Osteocyte (in vitro differentiated cells): ENCODE measurements around the gene FBH1. TPM values are rescaled to one million over a fixed set of nuclear protein-coding genes. Genes with fewer than 3 reads are reported as not detected.
A peak's percentile ranks its signal among the peaks of the same experiment; 100 is the strongest.
"Not testable (repeated sequence)": the region's sequence is repeated elsewhere in the genome, so short reads cannot be mapped to it uniquely, and the experiment has no call there.

ENCODE experiments used
- DNase-seq: peaks from one replicate; pipeline ENCODE4 v3.0.0; 2021; ENCODE audit warnings: mixed read lengths; ENCODE audit not compliant: unreplicated experiment; ENCODE audit errors: extremely low spot score
- H3K27ac Mint-ChIP-seq: one replicate; pipeline ENCODE4 v1.8.0; 2021; ENCODE audit warnings: mild to moderate bottlenecking, mixed read lengths; ENCODE audit not compliant: unreplicated experiment
- H3K27me3 Mint-ChIP-seq: one replicate; pipeline ENCODE4 v1.8.0; 2021; ENCODE audit warnings: mixed read lengths; ENCODE audit not compliant: unreplicated experiment
- H3K36me3 Mint-ChIP-seq: one replicate; pipeline ENCODE4 v1.8.0; 2021; ENCODE audit warnings: mixed read lengths; ENCODE audit not compliant: unreplicated experiment
- H3K4me1 Mint-ChIP-seq: one replicate; pipeline ENCODE4 v1.8.0; 2021; ENCODE audit warnings: mixed read lengths; ENCODE audit not compliant: unreplicated experiment
- H3K4me3 Mint-ChIP-seq: one replicate; pipeline ENCODE4 v1.8.0; 2021; ENCODE audit warnings: mild to moderate bottlenecking, moderate library complexity, mixed read lengths; ENCODE audit not compliant: unreplicated experiment
- H3K9me3 Mint-ChIP-seq: one replicate; pipeline ENCODE4 v1.8.0; 2021; ENCODE audit warnings: mixed read lengths; ENCODE audit not compliant: unreplicated experiment
- CTCF ChIP-seq: fragments of 200-600 bp; sonication (generic); IDR thresholded peaks from 2 replicates; pipeline ENCODE4 v1.5.0; 2021; ENCODE audit warnings: antibody characterized with exemption, mild to moderate bottlenecking, moderate library complexity
- total RNA-seq: library from RNA; stranded (reverse); gene quantifications from 2 replicates; pipeline ENCODE4 v1.2.1, GENCODE V29; 2021

Gene FBH1
- total RNA-seq, 1 donor from 2014 or later, result 86.1 TPM

- DNase-seq, result no peak
- TF ChIP-seq CTCF, result no peak
- peak overlapping the region; percentile 66 for H3K4me3 Mint-ChIP-seq
- no peaks in the 10 kb centered on the region for H3K9me3 Mint-ChIP-seq
- H3K36me3 Mint-ChIP-seq, result no peaks in the 10 kb centered on the region
- H3K27ac Mint-ChIP-seq, result peak overlapping the region; percentile 97
- no peaks in the 10 kb centered on the region for H3K27me3 Mint-ChIP-seq
- H3K4me1 Mint-ChIP-seq, result peaks cover 39% of the 10 kb centered on the region
Measured at GRCh38 chr10:5844345-5845055, 45.5 kb upstream of the FBH1 start.

GRCh38 chr10:5846667-5847066 is 43.4 kb upstream of the FBH1 start:
- H3K27me3 Mint-ChIP-seq, H3K9me3 Mint-ChIP-seq, DNase-seq, H3K36me3 Mint-ChIP-seq, H3K4me3 Mint-ChIP-seq: not testable (repeated sequence)
- Mint-ChIP-seq H3K27ac (peak overlapping the region; percentile 97), H3K4me1 (peaks cover 27% of the 10 kb centered on the region)

- no peak for DNase-seq
- Mint-ChIP-seq H3K27me3 (no peaks in the 10 kb centered on the region), H3K4me1 (no peaks in the 10 kb centered on the region), H3K27ac (no peak overlapping the region), H3K9me3 (no peaks in the 10 kb centered on the region), H3K4me3 (no peak overlapping the region), H3K36me3 (no peaks in the 10 kb centered on the region)
- no peak for TF ChIP-seq CTCF
Measured at GRCh38 chr10:5854131-5854475, 35.9 kb upstream of the FBH1 start.

- H3K9me3 Mint-ChIP-seq, result no peaks in the 10 kb centered on the region
- no peaks in the 10 kb centered on the region for H3K36me3 Mint-ChIP-seq
- peaks cover 3% of the 10 kb centered on the region for H3K4me1 Mint-ChIP-seq
- no peaks in the 10 kb centered on the region for H3K27me3 Mint-ChIP-seq
- H3K4me3 Mint-ChIP-seq, result no peak overlapping the region
- no peak overlapping the region for H3K27ac Mint-ChIP-seq
- no peak for DNase-seq
- no peak for TF ChIP-seq CTCF
Measured at GRCh38 chr10:5855979-5856700, 33.9 kb upstream of the FBH1 start.

GRCh38 chr10:5856701-5857004 is 33.4 kb upstream of the FBH1 start:
- H3K4me3 Mint-ChIP-seq, result no peak overlapping the region
- DNase-seq, result no peak
- no peaks in the 10 kb centered on the region for H3K9me3 Mint-ChIP-seq
- H3K27me3 Mint-ChIP-seq, result no peaks in the 10 kb centered on the region
- H3K4me1 Mint-ChIP-seq, result peaks cover 8% of the 10 kb centered on the region
- H3K27ac Mint-ChIP-seq, result no peak overlapping the region
- H3K36me3 Mint-ChIP-seq, result no peaks in the 10 kb centered on the region
- TF ChIP-seq CTCF, result no peak
